Stimulated activated CD8-positive, alpha-beta memory T cell treated with anti-CD3 and anti-CD28 coated beads, Interleukin-4, amount 100 ng/mL, for 24 hours (primary cell): ENCODE results near the gene ATXN1L.
"Not testable (repeated sequence)": the region's sequence is repeated elsewhere in the genome, so short reads cannot be mapped to it uniquely, and the experiment has no call there.

Experiments
- DNase-seq: peaks from one replicate; pipeline ENCODE4 v3.0.0-alpha.2; 2020; ENCODE audit warnings: low read depth

ATXN1L gene

DNA sequence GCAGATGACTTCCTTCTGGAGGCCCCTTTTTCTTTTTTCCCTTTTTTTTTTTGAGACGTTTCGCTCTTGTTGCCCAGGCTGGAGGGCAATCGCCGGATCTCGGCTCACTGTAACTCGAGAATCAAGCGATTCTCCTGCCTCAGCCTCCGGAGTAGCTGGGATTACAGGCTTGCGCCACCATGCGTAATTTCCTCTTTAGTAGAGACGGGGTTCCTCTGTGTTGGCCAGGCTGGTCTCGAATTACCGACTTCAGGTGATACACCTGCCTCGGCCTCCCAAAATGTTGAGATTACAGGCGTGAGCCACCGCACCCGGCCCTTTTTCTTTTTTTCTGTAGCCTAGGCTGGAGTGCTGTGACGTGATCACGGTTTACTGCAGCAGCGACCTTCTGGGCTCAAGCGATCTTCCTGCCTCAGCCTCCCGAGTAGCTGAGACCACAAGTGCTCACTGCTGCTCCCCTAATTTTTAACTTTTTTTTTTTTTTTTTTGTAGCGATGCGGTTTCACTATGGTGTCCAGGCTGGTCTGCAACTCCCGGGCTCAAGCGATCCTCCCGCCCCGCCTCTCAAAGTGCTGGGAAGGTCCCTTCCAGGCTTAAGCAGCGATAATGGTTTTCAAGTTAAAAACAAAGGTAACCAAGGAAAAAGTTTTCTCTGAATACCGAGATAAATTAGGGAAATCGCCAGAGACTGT lies 48.6 kb downstream of the ATXN1L start:
- no peak for DNase-seq

DNA sequence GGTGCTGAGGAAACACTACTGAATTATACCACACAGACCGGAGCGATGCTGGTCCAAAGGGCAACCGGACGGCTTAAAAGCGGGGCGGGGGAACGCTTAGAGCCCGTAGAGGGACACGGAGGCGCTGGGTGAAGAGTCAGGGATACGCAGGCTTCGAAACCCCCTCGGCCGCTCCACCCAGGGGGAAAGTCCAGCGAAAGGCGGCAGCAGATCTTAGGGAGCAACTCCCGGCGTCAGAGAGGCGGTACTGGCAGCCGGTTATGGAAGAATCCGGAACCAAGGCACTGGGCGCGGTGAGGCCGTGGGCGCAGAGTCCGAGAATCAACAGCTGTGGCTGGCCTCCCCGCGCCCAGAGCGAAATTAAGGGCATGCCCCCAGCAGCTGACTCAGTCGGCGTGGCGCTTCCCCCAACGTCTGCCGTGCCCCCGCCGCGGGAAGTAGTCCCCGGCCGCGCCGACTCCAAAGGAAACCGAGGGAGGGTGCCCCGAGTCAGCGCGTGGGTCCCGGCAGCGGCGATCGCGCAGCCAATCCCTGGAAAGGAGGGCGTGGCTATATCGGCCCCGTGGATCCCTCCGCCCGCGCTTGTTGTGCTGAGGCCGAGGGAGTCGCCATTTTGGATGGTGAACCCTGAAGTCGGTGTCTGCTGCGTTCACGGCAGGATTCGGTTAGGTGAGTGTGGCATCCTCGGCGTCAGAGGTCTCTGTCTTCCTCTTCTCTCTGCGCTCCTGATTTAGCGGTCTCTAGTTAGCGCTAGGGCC lies 49.3 kb downstream of the ATXN1L start, which contains the start of gene IST1:
Gene IST1, plus strand, starts transcription at position 611 of the 758 bp plus-strand sequence. CDS start 20,110 bp downstream, outside the sequence.
- DNase-seq, result peak; percentile 96

DNA sequence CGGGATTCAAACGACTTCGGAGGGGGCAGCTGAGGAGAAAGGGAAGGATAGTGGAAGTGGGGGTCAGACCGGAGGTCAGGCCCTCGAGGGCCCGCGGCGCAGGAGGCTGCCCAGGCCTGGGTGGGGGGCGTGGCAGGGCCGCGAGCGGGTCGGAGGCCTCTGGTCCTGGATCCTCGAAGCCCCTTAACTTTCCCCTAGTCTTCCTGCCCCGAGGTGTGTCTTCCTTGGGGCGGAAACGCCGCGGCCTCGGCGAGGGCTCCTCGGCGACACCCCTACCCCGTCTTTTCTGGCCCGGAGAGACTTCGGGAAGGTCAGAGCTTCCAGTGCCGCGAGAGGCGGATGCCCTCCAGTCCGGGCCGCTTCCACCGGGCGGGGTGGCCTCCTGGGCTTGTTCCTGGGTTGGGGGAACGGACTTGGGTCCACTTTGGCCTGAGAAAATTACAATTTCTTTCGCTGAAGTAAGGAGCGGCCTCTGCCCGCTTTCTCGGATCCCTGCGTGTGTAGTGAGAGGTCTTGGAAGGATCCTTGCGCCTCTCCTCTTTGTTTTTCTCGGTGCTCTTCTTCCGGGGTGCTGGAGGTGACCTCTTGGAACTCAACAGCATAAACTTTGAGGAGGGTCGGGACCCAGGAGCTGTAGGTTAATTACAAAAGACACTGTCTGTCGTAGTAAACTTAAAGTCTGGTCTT lies 50.0 kb downstream of the ATXN1L start:
- DNase-seq, result peak; percentile 15

DNA sequence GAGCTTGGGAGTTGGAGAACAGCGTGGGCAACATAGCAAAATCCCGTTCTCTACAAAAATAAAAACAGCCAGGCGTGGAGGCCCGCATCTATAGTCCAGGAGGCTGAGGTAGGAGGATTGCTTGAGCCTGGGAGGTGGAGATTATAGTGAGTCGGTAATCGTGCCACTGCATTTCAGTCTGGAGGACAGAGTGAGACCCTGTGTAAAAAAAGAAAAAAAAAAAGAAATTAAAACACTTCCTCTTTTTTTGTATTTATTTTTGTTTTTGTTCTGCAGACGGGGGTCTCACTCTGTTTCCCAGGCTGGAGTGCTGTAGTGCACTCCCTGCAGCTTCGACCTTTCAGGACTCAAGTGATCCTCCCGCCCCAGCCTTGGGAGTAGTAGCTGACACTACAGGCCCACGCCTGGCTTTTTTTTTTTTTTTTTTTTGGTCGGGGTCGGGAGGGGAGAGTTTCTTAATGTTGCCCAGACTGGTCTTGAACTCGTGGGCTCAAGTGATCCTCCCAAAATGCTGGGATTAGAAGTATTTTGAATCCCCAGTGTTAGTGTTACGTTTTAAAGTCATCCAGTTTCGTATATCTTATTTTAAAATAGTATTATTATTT lies 51.1 kb downstream of the ATXN1L start:
- DNase-seq, result no peak

DNA sequence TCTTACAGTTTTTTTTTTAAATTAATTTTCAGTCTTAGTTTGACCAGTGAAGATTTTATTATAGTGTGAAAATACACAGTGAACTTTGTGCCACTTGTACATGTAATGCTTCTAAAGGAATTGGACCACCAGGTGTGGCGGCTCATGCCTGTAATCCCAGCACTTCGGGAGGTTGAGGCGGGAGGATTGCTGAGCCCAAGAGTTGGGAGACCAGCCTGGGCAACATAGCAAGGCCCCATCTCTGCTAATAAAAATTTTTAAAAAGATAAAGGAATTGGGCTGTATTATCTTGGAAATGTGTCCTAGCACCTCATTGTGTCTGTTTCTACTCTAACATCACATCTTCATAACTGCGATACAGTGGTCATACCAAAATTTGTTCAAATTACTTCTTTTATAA lies 53.4 kb downstream of the ATXN1L start:
- DNase-seq, result no peak

DNA sequence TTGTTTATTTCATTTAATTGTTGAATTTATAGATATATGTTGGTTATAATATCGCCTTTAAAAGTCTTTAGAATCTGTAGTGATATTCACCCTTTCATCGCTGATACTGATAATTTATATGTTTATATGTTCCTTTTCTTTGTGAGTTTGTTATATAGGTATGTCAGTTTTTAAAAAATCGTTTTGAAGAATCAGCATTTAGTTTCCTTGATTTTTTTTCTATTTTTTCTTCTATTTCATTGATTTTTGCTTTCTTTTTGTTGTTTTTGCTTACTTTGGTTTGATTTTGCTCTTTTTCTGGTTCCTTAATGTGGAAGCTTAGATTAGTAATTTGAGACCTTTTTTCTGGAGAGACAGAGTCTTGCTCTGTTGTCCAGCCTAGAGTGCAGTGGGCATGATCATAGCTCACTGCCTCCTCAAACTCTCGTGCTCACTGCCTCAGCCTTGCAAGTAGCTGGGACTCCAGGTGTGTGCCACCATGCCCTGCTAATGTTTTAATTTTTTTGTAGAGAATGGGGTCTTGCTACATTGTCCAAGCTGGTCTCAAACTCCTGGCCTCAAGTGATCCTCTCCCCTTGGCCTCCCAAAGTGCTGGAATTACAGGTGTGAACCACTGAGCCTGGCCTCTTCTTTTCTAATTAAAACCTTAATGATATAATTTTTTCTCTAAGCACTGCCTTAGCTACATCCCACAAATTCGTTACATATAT lies 57.0 kb downstream of the ATXN1L start:
- no peak for DNase-seq

DNA sequence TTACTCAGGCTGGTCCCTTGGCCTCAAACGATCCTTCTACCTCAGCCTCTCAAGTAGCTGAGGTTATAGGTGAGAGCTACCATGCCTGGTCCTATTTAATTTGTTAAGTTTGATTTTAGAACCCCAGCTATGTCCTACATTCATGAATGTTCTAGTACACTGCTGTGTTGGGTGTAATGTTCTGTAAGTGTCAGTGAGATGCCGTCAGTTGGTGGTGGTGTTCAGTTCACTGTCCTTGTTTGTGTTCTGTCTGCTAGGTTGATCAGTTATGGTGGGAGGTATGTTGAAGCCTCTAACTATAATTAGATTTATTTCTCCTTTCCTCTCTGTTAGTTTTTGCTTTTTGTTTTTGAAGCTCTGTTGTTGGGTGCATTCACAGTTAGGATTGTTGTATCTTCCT lies 57.8 kb downstream of the ATXN1L start:
- DNase-seq, result no peak

DNA sequence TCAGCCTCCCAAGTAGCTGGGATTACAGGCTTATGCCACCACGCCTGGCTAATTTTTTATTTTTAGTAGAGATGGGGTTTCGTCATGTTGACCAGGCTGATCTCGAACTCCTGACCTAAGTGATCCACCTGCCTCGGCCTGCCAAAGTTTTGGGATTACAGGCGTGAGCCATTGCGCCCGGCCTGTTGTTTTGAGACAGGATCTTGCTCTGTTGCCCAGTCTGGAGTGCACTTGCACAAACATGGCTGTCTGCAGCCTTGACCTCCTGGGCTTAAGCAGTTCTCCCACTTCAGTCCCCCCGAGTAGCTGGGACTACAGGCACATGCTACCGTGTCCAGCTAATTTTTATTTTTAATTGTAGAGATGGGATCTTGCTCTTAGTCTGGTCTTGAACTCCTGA lies 58.5 kb downstream of the ATXN1L start:
- no peak for DNase-seq

DNA sequence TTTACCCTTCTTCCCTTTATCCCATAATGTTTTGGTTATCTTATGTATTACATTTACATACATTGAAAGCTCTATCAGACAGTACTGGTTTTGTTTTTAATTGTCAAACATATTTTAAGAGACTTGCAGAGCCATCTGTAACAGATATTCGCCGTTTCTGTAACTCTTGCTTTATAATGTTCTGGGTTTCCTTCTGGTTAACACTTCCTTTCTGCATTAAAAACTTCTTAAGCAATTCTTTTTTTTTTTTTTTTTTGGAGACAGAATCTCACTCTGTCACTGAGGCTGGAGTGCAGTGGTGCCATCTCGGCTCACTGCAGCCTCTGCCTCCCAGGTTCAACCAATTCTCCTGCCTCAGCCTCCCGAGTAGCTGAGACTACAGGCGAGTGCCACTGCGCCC lies 60.0 kb downstream of the ATXN1L start:
- DNase-seq, result not testable (repeated sequence)
